Kidney (tissue), 14 donors: Measurements from ENCODE around the gene OGG1. TPM values are rescaled to one million over a fixed set of nuclear protein-coding genes. Genes with fewer than 3 reads are reported as not detected.
A peak's percentile ranks its signal among the peaks of the same experiment; 100 is the strongest.

Source experiments
- DNase-seq, 5 donors: peaks; one replicate each; pipeline ENCODE4 v3.0.0-alpha.2; 2013 to 2020
- FAIRE-seq: peaks from 2 replicates; lab custom pipeline; 2012; peaks lifted over from hg19 to GRCh38; lab: Jason Lieb, UNC
- H3K27ac ChIP-seq, 2 donors: one replicate each; pipeline ENCODE4 v1.7.0; 2013; ENCODE audit warnings: low read depth in 2 of 2, low read length in 2 of 2, inconsistent platforms in 1 of 2
- H3K27me3 ChIP-seq: one replicate; pipeline ENCODE4 v1.7.1; 2013; ENCODE audit warnings: low read length, inconsistent platforms; ENCODE audit not compliant: control insufficient read depth, insufficient read depth
- H3K36me3 ChIP-seq, 3 donors: one replicate each; pipeline versions ENCODE4 v1.7.0 to v1.7.1; 2013; ENCODE audit warnings: low read length in 3 of 3, control low read depth in 1 of 3, inconsistent platforms in 1 of 3; ENCODE audit not compliant: insufficient read depth in 3 of 3, control insufficient read depth in 2 of 3
- H3K4me1 ChIP-seq, 3 donors: one replicate each; pipeline versions ENCODE4 v1.7.0 to v1.7.1; 2013; ENCODE audit warnings: low read length in 3 of 3, inconsistent platforms in 1 of 3, low read depth in 1 of 3; ENCODE audit not compliant: control insufficient read depth in 2 of 3, insufficient read depth in 2 of 3
- H3K4me3 ChIP-seq, 3 donors: one replicate each; pipeline versions ENCODE4 v1.7.0 to v1.8.1; 2013; ENCODE audit warnings: low read length in 3 of 3, control low read depth in 1 of 3, inconsistent platforms in 1 of 3
- H3K9ac ChIP-seq, 3 donors: one replicate each; pipeline versions ENCODE4 v1.7.0 to v1.7.1; 2013; ENCODE audit warnings: low read length in 3 of 3, control low read depth in 1 of 3, inconsistent platforms in 1 of 3
- H3K9me3 ChIP-seq, 3 donors: one replicate each; pipeline versions ENCODE4 v1.7.0 to v1.7.1; 2013; ENCODE audit warnings: low read length in 3 of 3, control low read depth in 1 of 3, inconsistent platforms in 1 of 3; ENCODE audit not compliant: control insufficient read depth in 2 of 3, insufficient read depth in 1 of 3
- intact Hi-C: fragments of 100-400 bp; cut with DNase I; formaldehyde crosslinking; loops from one replicate; pipeline ENCODE4 v1.11.1; 2022
- polyA plus RNA-seq: library from polyadenylated mRNA; stranded (reverse); fragments of 350-450 nt; fragmentation: Illumina TruSeq; extraction: RNeasy Lipid Tissue Mini Kit (QIAGEN cat#74804); gene quantifications from one replicate; pipeline ENCODE4 v1.2.3, GENCODE V29; 2014; ENCODE audit warnings: low read depth, low replicate concordance; ENCODE audit not compliant: insufficient read depth
- total RNA-seq: library from RNA; stranded (reverse); fragmentation: NEBNext Ultra II Directional; extraction: Animal tissue kit (Norgen Biotek cat#: 25700); gene quantifications from one replicate; pipeline ENCODE4 v1.2.1, GENCODE V29; 2021
- TF ChIP-seq, protein P1 (sequence below): IDR thresholded peaks from 3 replicates; pipeline ENCODE4 v1.5.1; 2012; ENCODE audit warnings: mild to moderate bottlenecking, moderate library complexity, borderline replicate concordance; ENCODE audit not compliant: insufficient read depth; ENCODE audit errors: extremely low read depth
- donor health status: control.
- donor health status: control.
- donor health status: control.
- donor health status: control.
- donor health status: control.
- donor health status: DM: yes; HTN: yes; CAD: no.
- donor health status: Normal renal cell carcinoma (clear cell type).

Gene OGG1
- total and polyA plus RNA-seq, 2 donors from 2014 or later, result 31.1 to 51.6 TPM

DNA sequence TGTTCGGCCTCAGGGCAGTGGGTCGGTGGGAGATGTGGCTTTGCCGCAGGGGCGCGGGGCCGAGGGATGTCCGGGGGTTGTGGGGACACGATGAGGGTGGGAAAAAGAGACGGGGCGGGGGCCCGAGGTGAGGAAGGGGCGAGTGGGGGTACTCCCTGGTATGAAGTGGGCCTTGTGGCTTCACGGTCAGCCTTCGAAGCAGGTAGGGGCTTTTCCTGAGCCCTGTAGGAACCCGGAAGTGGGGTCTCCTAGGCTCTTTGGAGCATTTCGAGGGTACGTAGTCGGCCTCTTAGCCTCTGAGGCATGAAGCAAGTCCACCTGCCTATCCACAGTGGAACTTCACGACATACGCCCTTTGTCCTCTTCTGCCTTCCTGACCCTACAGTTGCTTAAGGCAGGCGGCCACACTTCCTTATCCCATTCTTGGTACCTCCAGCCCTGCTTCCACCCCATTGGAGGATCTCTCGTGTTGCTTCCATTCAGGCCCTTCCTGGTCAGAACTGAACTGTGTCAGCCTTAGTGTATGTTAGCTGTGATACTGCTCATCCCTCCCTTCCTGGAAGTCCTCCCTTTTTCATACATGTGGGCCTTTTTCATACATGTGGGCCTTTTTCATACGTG lies 43.5 kb downstream of the OGG1 start:
- Histone ChIP-seq H3K9ac (peak overlapping the region; percentile 90 to 99 (median 99)), H3K36me3 (peaks cover 6 to 28% (median 15%) of the 10 kb centered on the region in 3 donors)
- peak in 1 of 5 donors; percentile 31 for DNase-seq

DNA sequence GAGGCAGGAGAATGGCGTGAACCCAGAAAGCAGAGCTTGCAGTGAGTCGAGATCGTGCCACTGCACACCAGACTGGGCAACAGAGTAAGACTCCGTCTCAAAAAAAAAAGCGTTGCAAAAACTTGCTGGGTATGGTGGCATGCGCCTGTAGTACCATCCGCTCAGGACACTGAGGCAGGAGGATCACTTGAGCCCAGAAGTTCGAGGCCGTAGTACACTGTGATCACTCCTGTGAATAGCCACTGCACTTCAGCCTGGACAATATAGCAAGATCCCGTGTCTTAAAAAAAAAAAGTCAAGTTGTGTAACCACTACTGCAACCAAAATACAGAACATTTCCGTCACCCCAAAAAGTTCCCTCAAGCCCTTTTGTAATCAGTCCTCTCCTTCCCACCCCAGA lies 44.6 kb downstream of the OGG1 start:
- TF ChIP-seq, protein P1, sequence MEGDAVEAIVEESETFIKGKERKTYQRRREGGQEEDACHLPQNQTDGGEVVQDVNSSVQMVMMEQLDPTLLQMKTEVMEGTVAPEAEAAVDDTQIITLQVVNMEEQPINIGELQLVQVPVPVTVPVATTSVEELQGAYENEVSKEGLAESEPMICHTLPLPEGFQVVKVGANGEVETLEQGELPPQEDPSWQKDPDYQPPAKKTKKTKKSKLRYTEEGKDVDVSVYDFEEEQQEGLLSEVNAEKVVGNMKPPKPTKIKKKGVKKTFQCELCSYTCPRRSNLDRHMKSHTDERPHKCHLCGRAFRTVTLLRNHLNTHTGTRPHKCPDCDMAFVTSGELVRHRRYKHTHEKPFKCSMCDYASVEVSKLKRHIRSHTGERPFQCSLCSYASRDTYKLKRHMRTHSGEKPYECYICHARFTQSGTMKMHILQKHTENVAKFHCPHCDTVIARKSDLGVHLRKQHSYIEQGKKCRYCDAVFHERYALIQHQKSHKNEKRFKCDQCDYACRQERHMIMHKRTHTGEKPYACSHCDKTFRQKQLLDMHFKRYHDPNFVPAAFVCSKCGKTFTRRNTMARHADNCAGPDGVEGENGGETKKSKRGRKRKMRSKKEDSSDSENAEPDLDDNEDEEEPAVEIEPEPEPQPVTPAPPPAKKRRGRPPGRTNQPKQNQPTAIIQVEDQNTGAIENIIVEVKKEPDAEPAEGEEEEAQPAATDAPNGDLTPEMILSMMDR, result no peak
- no peaks in the 10 kb centered on the region for H3K27me3 ChIP-seq
- no peaks in the 10 kb centered on the region for H3K9me3 ChIP-seq
- DNase-seq (no peak), FAIRE-seq (no peak)
- no peak overlapping the region for H3K9ac ChIP-seq
- H3K4me3 ChIP-seq, result no peak overlapping the region
- H3K27ac ChIP-seq, result no peak overlapping the region
- H3K36me3 ChIP-seq, result peaks cover 8 to 27% (median 17%) of the 10 kb centered on the region in 3 donors
- intact Hi-C loops, result no loop called here
- H3K4me1 ChIP-seq, result peaks cover 6 to 19% (median 8%) of the 10 kb centered on the region in 3 donors

More for the DNA sequence above, 43.5 kb downstream of the OGG1 start:
- Histone ChIP-seq H3K4me1 (peaks cover 6 to 19% (median 8%) of the 10 kb centered on the region in 3 donors), H3K27me3 (no peaks in the 10 kb centered on the region), H3K27ac (peak overlapping the region; percentile 99), H3K4me3 (peak overlapping the region; percentile 97 to 99 (median 98)), H3K9me3 (no peaks in the 10 kb centered on the region)
- TF ChIP-seq, protein P1, result no peak
- intact Hi-C loops, result no loop called here
- FAIRE-seq, result no peak

DNA sequence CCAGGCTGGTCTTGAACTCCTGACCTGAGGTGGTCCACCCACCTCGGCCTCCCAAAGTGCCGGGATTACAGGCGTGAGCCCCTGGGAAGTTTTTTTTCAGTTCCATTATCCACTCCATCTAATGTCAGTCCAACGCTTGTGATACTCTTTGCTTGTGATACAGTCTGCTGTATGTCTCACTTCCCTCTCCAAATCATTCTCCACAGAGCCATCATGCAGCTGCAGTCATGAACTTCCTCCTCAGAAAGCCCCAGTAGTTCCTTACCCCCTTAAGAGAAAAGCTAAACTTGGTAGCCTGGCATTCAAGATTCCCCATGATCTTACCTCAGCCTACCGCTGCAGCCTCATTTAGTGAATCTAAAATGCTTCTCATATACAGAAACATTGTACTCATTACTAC lies 45.5 kb downstream of the OGG1 start:
- Histone ChIP-seq H3K27ac (no peak overlapping the region), H3K36me3 (peaks cover 11 to 28% (median 22%) of the 10 kb centered on the region in 3 donors), H3K27me3 (no peaks in the 10 kb centered on the region), H3K4me3 (no peak overlapping the region), H3K4me1 (peaks cover 6 to 19% (median 8%) of the 10 kb centered on the region in 3 donors), H3K9me3 (no peaks in the 10 kb centered on the region), H3K9ac (no peak overlapping the region)
- TF ChIP-seq, protein P1, result no peak
- no peak for FAIRE-seq
- intact Hi-C loops, result no loop called here
- no peak for DNase-seq
